H1 (cell line): ENCODE data around the gene HOMER2. TPM values are rescaled to one million over a fixed set of nuclear protein-coding genes. Genes with fewer than 3 reads are reported as not detected.

Experiments used
- MAX ChIP-seq: IDR thresholded peaks from 2 replicates; pipeline ENCODE4 v1.6.1; 2012; ENCODE audit warnings: inconsistent platforms
- RFX5 ChIP-seq: IDR thresholded peaks from 2 replicates; pipeline ENCODE4 v1.6.1; 2011; ENCODE audit warnings: low read depth, low read length, improper control_type of control experiment, borderline replicate concordance
- TBP ChIP-seq: IDR thresholded peaks from 2 replicates; pipeline ENCODE4 v1.6.1; 2011; ENCODE audit warnings: low read depth, low read length, improper control_type of control experiment
- polyA plus RNA-seq, 7 experiments: library from polyadenylated mRNA; depleted of rRNA in 3 of 7; stranded (reverse) in 5 of 7; unstranded in 2 of 7; fragments of >200 nt in 5 of 7; fragments of 200-250 nt in 2 of 7; gene quantifications; 1 replicate in 5 of 7; 2 replicates in 1 of 7; 4 replicates in 1 of 7; pipeline versions ENCODE4 v1.2.1 to v1.2.3, GENCODE V29; 2011 to 2013; ENCODE audit warnings: missing spikeins in 2 of 7, mixed read lengths in 2 of 7
- total RNA-seq: library from RNA; stranded (reverse); fragmentation: NEBNext Ultra II Directional; extraction: Animal tissue kit (Norgen Biotek cat#: 25700); gene quantifications from 2 replicates; pipeline ENCODE4 v1.2.1, GENCODE V29; 2021

Gene HOMER2
- total and polyA plus RNA-seq, 2 of the 8 experiments (the other 6 are each of a cell fraction or from before 2014, with no cell fraction given) = 12.5 to 27.6 TPM

GRCh38 chr15:82903511-82903910 is 49.0 kb downstream of the HOMER2 start (continued):
- no peak for TF ChIP-seq MAX
- TF ChIP-seq TBP = no peak
- TF ChIP-seq RFX5 = no peak
